BLaER1 treated with 17β-estradiol and CSF1 and Interleukin-3, amounts not matched to agents 10 nM and 100 nM (cell line): Measurements from ENCODE around the gene FBXW4.

Source experiments
- H3K27ac ChIP-seq, 11 experiments: shearing (Covaris generic); formaldehyde crosslinking; 2 replicates each; pipeline ENCODE4 v1.8.1; 2022
- H3K27me3 ChIP-seq, 11 experiments: shearing (Covaris generic); formaldehyde crosslinking; 2 replicates each; pipeline ENCODE4 v1.8.1; 2022
- H3K36me3 ChIP-seq, 11 experiments: shearing (Covaris generic); formaldehyde crosslinking; 2 replicates each; pipeline ENCODE4 v1.8.1; 2022
- H3K4me1 ChIP-seq, 10 experiments: shearing (Covaris generic); formaldehyde crosslinking; 2 replicates each; pipeline ENCODE4 v1.8.1; 2022
- H3K4me2 ChIP-seq, 11 experiments: shearing (Covaris generic); formaldehyde crosslinking; 2 replicates each; pipeline ENCODE4 v1.8.1; 2022
- H3K4me3 ChIP-seq, 10 experiments: shearing (Covaris generic); formaldehyde crosslinking; 2 replicates each; pipeline ENCODE4 v1.8.1; 2022
- H3K9ac ChIP-seq, 11 experiments: shearing (Covaris generic); formaldehyde crosslinking; 2 replicates each; pipeline ENCODE4 v1.8.1; 2022
- H3K9me3 ChIP-seq, 11 experiments: shearing (Covaris generic); formaldehyde crosslinking; replicated peaks in 1 of 11; 2 replicates each; pipeline ENCODE4 v1.8.1; 2022
- H4K20me1 ChIP-seq, 11 experiments: shearing (Covaris generic); formaldehyde crosslinking; 2 replicates each; pipeline ENCODE4 v1.8.1; 2022
- Cebpa-rat ChIP-seq, 11 experiments: shearing (Covaris generic); IDR thresholded peaks; 2 replicates each; pipeline ENCODE4 v1.8.1; 2022

Gene FBXW4

DNA sequence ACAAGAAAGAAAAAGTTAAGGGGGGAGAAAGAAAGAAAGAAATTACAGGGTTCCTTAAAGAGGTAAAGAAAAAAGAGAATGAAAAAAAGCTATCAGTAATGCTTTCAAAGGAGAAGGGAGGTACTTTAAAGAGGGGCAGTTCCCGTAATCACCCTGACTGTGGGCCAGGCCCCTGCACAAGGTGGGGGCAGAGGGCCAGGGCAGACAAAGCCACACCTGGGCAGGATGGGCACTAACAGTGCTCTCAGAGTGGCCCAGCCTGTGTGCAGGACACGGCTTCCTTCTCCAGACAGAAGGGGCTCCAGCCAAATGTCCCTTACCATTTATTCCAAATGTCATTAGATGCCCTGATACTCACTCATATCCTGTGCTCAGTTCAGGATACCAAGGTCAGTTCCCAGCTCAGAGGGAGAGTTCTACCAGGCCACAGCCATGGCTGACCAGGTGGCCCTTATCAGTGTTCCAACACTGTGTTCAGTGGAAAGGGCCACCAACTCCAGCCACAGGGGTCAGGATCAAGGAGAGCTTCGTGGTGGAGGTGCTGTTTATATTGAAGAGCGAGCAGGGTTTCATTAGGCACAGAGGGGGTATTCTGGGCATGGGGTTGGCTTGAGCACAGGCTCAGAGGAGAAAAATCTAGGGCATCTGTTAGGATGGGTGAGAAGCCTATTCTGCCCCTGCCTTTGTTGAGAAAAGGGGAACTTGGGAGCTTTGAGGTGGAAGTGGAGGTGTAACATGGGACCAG lies 77.0 kb downstream of the FBXW4 start:
- Histone ChIP-seq H3K4me3 (peak overlapping the region in 4 of 10 experiments; percentile 1 to 43 (median 22); a peak in 5 of 20 replicates), H3K36me3 (peaks cover 48 to 81% (median 63%) of the 10 kb centered on the region in 11 experiments), H3K27me3 (no peaks in the 10 kb centered on the region), H4K20me1 (peaks cover 0 to 30% (median 4%) of the 10 kb centered on the region in 11 experiments; a peak in 6 of 22 replicates), H3K9me3 (no peaks in the 10 kb centered on the region), H3K27ac (peak overlapping the region in 10 of 11 experiments; percentile 30 to 94 (median 84); a peak in 19 of 22 replicates), H3K4me2 (peak overlapping the region; percentile 65 to 99 (median 81)), H3K9ac (peak overlapping the region; percentile 1 to 80 (median 70); a peak in 17 of 22 replicates), H3K4me1 (peaks cover 19 to 49% (median 31%) of the 10 kb centered on the region in 10 experiments)
- TF ChIP-seq Cebpa-rat (IDR thresholded peaks at IDR 0.05) = no peak

DNA sequence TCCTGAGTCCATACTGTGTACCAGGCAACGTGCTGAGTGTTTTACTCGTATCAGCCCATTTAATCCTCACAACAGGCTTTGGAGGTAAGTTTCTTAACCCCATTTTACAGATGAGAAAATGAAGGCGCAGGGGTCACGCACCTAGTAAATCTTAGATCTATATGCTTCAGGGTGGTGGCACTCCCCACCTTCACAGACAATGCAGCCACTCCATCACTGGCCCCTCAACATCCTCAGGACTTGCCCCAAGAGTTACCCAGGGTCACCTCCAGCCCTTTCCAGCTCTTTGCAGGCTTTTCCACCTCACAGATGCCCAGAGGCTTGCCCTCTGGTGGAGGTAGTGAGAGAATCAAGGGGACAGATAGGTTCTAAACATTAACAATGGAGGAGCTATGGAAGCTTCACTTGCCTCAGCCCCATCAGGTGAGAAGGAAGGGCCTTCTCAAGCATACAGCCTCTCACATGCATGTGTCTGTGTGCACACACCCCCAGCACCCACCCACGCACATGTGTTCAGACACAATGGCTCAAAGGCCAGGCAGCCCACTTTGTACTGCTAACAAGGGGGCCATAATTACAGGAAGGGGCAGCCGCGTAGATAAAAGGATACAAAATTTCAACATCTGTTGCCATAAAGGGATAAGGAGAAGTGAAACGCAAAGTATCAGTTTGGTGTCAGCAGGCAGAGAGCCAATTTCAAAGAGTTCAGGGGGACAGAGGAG lies 77.7 kb downstream of the FBXW4 start:
- Histone ChIP-seq H3K36me3 (peaks cover 42 to 81% (median 58%) of the 10 kb centered on the region in 11 experiments), H3K9me3 (no peaks in the 10 kb centered on the region), H3K9ac (peak overlapping the region in 10 of 11 experiments; percentile 23 to 80 (median 70); a peak in 16 of 22 replicates), H3K4me1 (peaks cover 19 to 50% (median 32%) of the 10 kb centered on the region in 10 experiments), H3K4me2 (peak overlapping the region; percentile 65 to 99 (median 81)), H3K4me3 (peak overlapping the region in 4 of 10 experiments; percentile 1 to 43 (median 22); a peak in 5 of 20 replicates), H3K27me3 (no peaks in the 10 kb centered on the region), H3K27ac (peak overlapping the region in 10 of 11 experiments; percentile 30 to 94 (median 84); a peak in 19 of 22 replicates), H4K20me1 (peaks cover 0 to 30% (median 4%) of the 10 kb centered on the region in 11 experiments; a peak in 6 of 22 replicates)
- TF ChIP-seq Cebpa-rat (IDR thresholded peaks at IDR 0.05) = peak in 5 of 11 experiments; percentile 7 to 57 (median 29); a peak in 4 of 22 replicates

DNA sequence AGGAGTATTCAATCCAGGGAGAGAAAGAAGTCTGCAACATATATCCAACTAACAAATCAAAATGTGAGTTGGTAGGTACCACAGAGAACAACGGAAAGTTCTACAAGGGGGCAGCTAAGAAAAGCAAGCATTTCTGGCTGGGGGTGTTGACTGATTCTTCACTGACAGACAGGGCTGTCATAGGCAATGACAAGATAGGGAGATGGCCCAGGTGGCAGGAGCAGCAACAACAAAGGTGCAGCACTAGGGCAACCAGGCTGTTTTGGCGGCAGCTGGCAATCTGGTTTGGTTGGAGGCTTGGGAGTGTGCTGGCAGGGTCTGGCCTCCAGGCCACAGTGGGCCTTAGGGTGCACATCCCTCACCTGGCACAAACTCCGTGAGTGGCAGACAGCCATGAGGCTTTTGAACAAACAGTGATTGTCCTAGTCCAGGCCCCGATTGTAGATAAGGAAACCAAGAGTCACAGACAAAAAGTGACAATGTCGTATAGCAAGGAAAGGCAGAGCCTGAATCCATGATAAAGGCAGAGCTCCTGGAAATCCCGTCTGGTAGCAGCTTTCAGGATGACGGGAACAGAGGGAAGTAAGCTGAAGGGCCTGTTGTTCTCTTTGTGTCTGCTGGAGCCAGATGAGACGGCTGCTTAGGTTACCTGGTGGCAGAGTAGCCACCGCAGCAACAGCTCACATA lies 78.4 kb downstream of the FBXW4 start:
- H3K9me3 ChIP-seq = no peaks in the 10 kb centered on the region
- peaks cover 19 to 57% (median 36%) of the 10 kb centered on the region in 10 experiments for H3K4me1 ChIP-seq
- TF ChIP-seq Cebpa-rat (IDR thresholded peaks at IDR 0.05) = no peak
- H3K36me3 ChIP-seq = peaks cover 42 to 81% (median 59%) of the 10 kb centered on the region in 11 experiments
- H4K20me1 ChIP-seq = peaks cover 0 to 30% (median 7%) of the 10 kb centered on the region in 11 experiments; a peak in 6 of 22 replicates
- peak overlapping the region in 9 of 11 experiments; percentile 63 to 94 (median 84); a peak in 18 of 22 replicates for H3K27ac ChIP-seq
- no peak overlapping the region for H3K4me3 ChIP-seq
- H3K4me2 ChIP-seq = peak overlapping the region in 9 of 11 experiments; percentile 65 to 99 (median 82); a peak in 15 of 22 replicates
- H3K9ac ChIP-seq = peak overlapping the region in 7 of 11 experiments; percentile 48 to 80 (median 71); a peak in 13 of 22 replicates
- H3K27me3 ChIP-seq = no peaks in the 10 kb centered on the region

DNA sequence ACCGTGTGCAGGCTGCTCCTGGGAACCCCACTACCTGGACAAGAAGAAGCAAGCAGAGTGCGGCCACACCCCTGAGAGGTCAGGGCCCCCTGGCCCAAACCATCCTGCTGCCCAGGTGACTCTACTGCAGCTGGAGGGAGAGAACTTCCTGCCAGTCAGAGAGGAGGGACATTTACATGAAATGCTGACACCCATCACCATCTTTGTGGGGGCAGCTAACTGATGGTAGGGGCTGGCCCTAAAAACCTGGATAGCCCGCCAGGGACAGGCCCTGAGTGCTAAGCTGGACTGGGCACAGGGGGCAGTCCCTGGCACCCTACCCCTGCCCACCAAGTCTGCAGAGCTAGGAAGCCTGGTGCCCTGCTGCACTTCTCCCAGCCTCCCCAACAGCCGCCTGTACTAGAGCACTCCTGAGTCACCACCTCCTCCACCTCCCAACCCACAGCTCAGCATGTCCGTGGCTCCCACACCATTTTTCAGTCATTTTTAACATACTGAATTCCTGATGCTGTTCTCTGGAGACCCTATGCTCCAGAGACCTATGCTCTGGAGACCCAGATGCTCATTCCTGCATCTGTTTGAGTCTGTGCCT lies 79.3 kb downstream of the FBXW4 start:
- peaks cover 19 to 63% (median 36%) of the 10 kb centered on the region in 10 experiments for H3K4me1 ChIP-seq

DNA sequence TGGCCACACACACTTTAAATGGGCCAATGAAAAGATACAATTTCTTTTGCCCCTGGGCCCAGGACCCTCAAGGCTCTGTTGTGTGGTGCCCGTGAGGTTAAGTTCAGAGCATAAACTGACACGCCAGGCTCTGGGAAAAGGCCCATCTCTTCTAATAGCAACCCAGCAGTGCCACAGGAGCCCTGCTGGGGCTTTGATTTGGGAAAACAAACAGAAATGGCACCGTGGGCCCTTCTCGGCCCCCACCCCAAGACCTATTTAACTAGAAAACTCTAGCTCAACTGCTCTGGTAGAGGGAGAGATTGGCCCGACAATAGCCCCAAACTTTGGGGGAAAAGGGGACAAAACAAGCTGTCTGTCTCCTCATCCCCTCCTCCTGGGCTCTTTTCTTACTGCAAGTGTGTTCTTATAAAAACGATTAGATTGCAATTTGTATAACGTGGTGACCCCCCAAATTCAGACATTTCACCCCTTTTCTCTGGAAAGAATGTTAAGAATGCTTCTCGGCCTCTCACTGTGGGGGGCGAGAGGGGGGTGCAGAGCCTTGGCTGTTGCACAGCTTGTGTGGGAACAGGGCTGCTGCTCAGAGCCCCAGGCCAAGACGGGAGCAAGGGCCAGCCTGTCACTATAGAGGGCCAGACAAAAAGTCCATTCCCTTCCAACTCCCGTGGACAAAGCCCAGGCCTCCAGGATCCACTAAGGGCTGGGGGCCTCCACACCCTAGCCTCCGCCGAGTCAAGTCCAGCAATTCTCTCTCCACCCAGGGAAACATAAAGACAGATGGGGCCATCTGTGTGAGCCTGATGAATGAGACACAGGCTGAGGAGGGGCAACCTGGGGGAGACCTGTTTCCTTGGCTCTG lies 80.1 kb downstream of the FBXW4 start:
- H3K27me3 ChIP-seq = no peaks in the 10 kb centered on the region
- no peaks in the 10 kb centered on the region for H3K9me3 ChIP-seq
- peaks cover 44 to 81% (median 58%) of the 10 kb centered on the region in 11 experiments for H3K36me3 ChIP-seq
- peaks cover 19 to 60% (median 35%) of the 10 kb centered on the region in 10 experiments for H3K4me1 ChIP-seq
- no peak for TF ChIP-seq Cebpa-rat (IDR thresholded peaks at IDR 0.05)
- H3K4me3 ChIP-seq = no peak overlapping the region
- peak overlapping the region in 5 of 11 experiments; percentile 12 to 87 (median 50); a peak in 5 of 22 replicates for H3K27ac ChIP-seq
- peaks cover 0 to 30% (median 7%) of the 10 kb centered on the region in 11 experiments; a peak in 6 of 22 replicates for H4K20me1 ChIP-seq
- no peak overlapping the region for H3K4me2 ChIP-seq
- no peak overlapping the region for H3K9ac ChIP-seq

More for the DNA sequence above, 79.3 kb downstream of the FBXW4 start:
- H3K4me2 ChIP-seq = peak overlapping the region in 2 of 11 experiments; percentile 81 to 86; a peak in 2 of 22 replicates
- H4K20me1 ChIP-seq = peaks cover 0 to 30% (median 7%) of the 10 kb centered on the region in 11 experiments; a peak in 6 of 22 replicates
- TF ChIP-seq Cebpa-rat (IDR thresholded peaks at IDR 0.05) = no peak
- peaks cover 43 to 81% (median 59%) of the 10 kb centered on the region in 11 experiments for H3K36me3 ChIP-seq
- H3K4me3 ChIP-seq = no peak overlapping the region
- no peaks in the 10 kb centered on the region for H3K27me3 ChIP-seq
- no peak overlapping the region for H3K9ac ChIP-seq
- no peaks in the 10 kb centered on the region for H3K9me3 ChIP-seq
- peak overlapping the region in 5 of 11 experiments; percentile 8 to 94 (median 85); a peak in 8 of 22 replicates for H3K27ac ChIP-seq

DNA sequence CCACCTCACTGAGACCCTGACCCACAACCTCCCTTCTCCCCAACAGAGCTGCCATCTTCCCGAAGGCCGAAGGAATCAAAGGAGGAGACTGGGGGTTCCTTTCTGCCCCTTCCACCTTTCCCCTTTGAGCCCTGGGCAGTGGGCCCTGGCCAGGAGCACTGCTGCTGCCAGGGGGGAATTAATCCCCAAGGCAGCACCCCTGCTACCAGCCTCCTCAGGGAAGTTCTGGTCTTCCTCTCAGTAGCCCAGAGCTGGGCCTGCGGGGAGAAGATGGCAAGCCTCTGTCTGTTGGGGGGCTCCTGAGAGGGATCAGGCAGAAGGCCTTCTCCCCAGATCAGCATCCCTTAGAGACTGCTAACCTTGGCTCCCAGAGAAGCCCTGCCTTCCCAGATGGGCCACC lies 81.3 kb downstream of the FBXW4 start:
- Histone ChIP-seq H3K9ac (no peak overlapping the region), H3K4me1 (peaks cover 17 to 48% (median 27%) of the 10 kb centered on the region in 10 experiments), H3K9me3 (no peaks in the 10 kb centered on the region), H4K20me1 (peaks cover 0 to 27% (median 7%) of the 10 kb centered on the region in 11 experiments; a peak in 6 of 22 replicates), H3K4me2 (no peak overlapping the region), H3K4me3 (no peak overlapping the region), H3K27me3 (no peaks in the 10 kb centered on the region), H3K36me3 (peaks cover 52 to 81% (median 62%) of the 10 kb centered on the region in 11 experiments), H3K27ac (peak overlapping the region in 5 of 11 experiments; percentile 2 to 50 (median 21); a peak in 5 of 22 replicates)
- TF ChIP-seq Cebpa-rat (IDR thresholded peaks at IDR 0.05) = no peak

DNA sequence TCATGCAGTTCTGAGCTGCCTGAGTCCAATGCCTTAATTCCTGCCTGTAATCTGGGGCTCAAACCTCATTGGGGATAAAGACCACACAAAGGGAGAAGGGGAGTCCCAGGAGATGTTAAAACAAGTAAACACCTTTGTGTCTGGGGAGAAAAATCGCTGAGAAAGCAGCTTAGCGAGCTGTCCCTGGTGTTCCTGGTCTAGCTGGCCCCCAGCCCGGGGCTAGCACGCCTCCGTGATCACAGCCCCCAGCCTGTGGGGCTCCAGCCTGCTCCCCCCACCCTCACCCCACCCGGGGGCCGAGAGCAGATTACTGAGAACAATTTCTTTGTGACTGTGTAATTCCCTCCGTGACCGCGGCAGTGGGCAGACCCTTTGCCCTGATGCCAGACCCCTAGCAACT lies 82.1 kb downstream of the FBXW4 start:
- H3K36me3 ChIP-seq = peaks cover 59 to 89% (median 67%) of the 10 kb centered on the region in 11 experiments
- H3K27ac ChIP-seq = peak overlapping the region in 2 of 11 experiments; percentile 16 to 21; a peak in 1 of 22 replicates
- no peak for TF ChIP-seq Cebpa-rat (IDR thresholded peaks at IDR 0.05)

More for the DNA sequence above, 82.1 kb downstream of the FBXW4 start:
- H3K4me2 ChIP-seq = no peak overlapping the region
- no peaks in the 10 kb centered on the region for H3K27me3 ChIP-seq
- H3K4me3 ChIP-seq = no peak overlapping the region
- peaks cover 0 to 19% (median 2%) of the 10 kb centered on the region in 11 experiments; a peak in 6 of 22 replicates for H4K20me1 ChIP-seq
- no peaks in the 10 kb centered on the region for H3K9me3 ChIP-seq
- H3K9ac ChIP-seq = no peak overlapping the region
- peaks cover 9 to 40% (median 19%) of the 10 kb centered on the region in 10 experiments for H3K4me1 ChIP-seq
